Liver (tissue), 3 donors: Measurements from ENCODE around the gene RNPC3.

Source experiments
- EGR1 ChIP-seq, 2 donors: IDR thresholded peaks; 2 replicates each; pipeline ENCODE4 v1.6.1; 2016 to 2018; ENCODE audit warnings: antibody characterized with exemption in 2 of 2, low read depth in 2 of 2
- GABPA ChIP-seq, 2 donors: IDR thresholded peaks in 1 of 2; conservative IDR thresholded peaks in 1 of 2; 2 replicates each; pipeline ENCODE4 v1.6.1; 2016; ENCODE audit warnings: antibody characterized with exemption in 2 of 2, mild to moderate bottlenecking in 1 of 2, moderate library complexity in 1 of 2
- JUND ChIP-seq, 2 donors: IDR thresholded peaks; 2 replicates each; pipeline ENCODE4 v1.6.1; 2016; ENCODE audit warnings: antibody characterized with exemption in 2 of 2
- SP1 ChIP-seq: IDR thresholded peaks from 2 replicates; pipeline ENCODE4 v1.6.1; 2018; ENCODE audit warnings: antibody characterized with exemption, mild to moderate bottlenecking
- TAF1 ChIP-seq: conservative IDR thresholded peaks from 2 replicates; pipeline ENCODE4 v1.6.1; 2016; ENCODE audit warnings: antibody characterized with exemption, mild to moderate bottlenecking
- TF ChIP-seq, protein P1 (sequence below): fragments of 150-350 bp; IDR thresholded peaks from 2 replicates; pipeline ENCODE4 v1.5.1; 2017; ENCODE audit warnings: improper control_type of control experiment, low read depth, low read length; ENCODE audit not compliant: missing input control
- TF ChIP-seq, protein P2 (sequence below): IDR thresholded peaks from 2 replicates; pipeline ENCODE4 v1.6.1; 2016; ENCODE audit warnings: antibody characterized with exemption, mild to moderate bottlenecking
- TF ChIP-seq, protein P3 (sequence below): IDR thresholded peaks from 2 replicates; pipeline ENCODE4 v1.6.1; 2016; ENCODE audit warnings: antibody characterized with exemption
- donor health status: healthy.
- donor health status: healthy.

DNA sequence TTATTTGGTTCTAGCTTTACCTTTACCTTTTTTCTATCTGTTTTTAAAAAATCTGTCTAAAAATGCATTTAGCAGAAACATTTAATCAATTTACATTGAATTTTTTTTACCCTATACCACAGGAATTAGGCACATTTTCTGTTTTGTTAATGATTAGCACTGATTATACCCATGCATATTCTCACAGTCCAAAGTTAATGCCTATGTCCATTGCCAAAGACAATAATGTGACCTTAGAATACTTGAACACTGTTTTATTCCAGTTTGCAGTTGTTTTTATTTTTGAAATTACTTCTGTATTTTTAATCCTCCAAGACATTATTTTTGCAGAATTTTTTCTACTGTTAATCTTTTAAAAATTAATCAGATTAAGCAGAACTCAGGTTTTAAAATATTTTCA, 34.9 kb downstream of the RNPC3 start:
- TF ChIP-seq, protein P1, sequence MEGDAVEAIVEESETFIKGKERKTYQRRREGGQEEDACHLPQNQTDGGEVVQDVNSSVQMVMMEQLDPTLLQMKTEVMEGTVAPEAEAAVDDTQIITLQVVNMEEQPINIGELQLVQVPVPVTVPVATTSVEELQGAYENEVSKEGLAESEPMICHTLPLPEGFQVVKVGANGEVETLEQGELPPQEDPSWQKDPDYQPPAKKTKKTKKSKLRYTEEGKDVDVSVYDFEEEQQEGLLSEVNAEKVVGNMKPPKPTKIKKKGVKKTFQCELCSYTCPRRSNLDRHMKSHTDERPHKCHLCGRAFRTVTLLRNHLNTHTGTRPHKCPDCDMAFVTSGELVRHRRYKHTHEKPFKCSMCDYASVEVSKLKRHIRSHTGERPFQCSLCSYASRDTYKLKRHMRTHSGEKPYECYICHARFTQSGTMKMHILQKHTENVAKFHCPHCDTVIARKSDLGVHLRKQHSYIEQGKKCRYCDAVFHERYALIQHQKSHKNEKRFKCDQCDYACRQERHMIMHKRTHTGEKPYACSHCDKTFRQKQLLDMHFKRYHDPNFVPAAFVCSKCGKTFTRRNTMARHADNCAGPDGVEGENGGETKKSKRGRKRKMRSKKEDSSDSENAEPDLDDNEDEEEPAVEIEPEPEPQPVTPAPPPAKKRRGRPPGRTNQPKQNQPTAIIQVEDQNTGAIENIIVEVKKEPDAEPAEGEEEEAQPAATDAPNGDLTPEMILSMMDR, result no peak
- TF ChIP-seq SP1, result peak; percentile 53
- TF ChIP-seq JUND (IDR thresholded peaks at IDR 0.05), result no peak
- TF ChIP-seq TAF1, result no peak
- TF ChIP-seq EGR1 (IDR thresholded peaks at IDR 0.05; ENCODE audit: low read depth in 2 of 2), result no peak
- TF ChIP-seq, protein P2, sequence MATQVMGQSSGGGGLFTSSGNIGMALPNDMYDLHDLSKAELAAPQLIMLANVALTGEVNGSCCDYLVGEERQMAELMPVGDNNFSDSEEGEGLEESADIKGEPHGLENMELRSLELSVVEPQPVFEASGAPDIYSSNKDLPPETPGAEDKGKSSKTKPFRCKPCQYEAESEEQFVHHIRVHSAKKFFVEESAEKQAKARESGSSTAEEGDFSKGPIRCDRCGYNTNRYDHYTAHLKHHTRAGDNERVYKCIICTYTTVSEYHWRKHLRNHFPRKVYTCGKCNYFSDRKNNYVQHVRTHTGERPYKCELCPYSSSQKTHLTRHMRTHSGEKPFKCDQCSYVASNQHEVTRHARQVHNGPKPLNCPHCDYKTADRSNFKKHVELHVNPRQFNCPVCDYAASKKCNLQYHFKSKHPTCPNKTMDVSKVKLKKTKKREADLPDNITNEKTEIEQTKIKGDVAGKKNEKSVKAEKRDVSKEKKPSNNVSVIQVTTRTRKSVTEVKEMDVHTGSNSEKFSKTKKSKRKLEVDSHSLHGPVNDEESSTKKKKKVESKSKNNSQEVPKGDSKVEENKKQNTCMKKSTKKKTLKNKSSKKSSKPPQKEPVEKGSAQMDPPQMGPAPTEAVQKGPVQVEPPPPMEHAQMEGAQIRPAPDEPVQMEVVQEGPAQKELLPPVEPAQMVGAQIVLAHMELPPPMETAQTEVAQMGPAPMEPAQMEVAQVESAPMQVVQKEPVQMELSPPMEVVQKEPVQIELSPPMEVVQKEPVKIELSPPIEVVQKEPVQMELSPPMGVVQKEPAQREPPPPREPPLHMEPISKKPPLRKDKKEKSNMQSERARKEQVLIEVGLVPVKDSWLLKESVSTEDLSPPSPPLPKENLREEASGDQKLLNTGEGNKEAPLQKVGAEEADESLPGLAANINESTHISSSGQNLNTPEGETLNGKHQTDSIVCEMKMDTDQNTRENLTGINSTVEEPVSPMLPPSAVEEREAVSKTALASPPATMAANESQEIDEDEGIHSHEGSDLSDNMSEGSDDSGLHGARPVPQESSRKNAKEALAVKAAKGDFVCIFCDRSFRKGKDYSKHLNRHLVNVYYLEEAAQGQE, result no peak
- TF ChIP-seq, protein P3, sequence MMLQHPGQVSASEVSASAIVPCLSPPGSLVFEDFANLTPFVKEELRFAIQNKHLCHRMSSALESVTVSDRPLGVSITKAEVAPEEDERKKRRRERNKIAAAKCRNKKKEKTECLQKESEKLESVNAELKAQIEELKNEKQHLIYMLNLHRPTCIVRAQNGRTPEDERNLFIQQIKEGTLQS, result no peak
- no peak for TF ChIP-seq GABPA (IDR thresholded peaks at IDR 0.05 in 1 of 2, conservative IDR thresholded peaks at IDR 0.05 in 1 of 2)
